Activated CD8-positive, alpha-beta memory T cell treated with anti-CD3 and anti-CD28 coated beads for 4 hours (primary cell): ENCODE results near the gene GAS6.

Source experiments
- DNase-seq, 2 donors: peaks; one replicate each; pipeline ENCODE4 v3.0.0-alpha.2; 2020; ENCODE audit warnings: low read depth in 2 of 2

Gene GAS6

DNA sequence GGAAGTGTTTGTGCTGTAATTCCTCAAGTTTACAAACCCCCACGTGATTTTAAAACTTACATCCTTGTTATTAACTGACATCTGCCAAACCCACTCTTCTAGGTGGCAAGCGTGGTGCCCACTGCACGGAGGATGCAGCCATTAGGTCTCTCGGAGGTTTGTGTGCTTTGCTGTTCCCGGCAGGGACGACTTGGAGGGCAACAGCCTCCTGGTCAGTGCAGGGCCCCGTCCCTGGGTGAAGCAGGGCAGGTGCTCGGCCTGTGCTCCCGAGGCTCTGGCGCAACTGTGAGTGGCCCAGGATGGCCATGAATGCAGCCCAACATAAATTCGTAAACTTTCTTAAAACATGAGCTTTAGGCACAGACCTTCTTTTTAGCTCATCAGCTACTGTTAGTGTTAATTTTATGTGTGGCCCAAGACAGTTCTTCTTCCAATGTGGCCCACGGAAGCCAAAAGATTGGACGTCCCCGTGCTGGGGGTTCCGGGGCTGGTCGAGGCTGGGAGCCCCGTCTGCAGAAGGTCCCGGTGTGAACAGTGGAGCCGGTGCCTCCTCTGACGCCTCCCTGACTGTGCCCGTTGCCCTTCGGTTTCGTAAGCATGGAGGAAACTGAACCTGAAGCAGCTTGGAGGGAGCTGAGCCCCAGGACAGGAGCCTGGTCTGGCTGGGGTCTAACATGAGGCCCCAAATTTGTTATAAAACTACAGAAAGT lies 11.9 kb downstream of the GAS6 start:
- DNase-seq, result no peak

DNA sequence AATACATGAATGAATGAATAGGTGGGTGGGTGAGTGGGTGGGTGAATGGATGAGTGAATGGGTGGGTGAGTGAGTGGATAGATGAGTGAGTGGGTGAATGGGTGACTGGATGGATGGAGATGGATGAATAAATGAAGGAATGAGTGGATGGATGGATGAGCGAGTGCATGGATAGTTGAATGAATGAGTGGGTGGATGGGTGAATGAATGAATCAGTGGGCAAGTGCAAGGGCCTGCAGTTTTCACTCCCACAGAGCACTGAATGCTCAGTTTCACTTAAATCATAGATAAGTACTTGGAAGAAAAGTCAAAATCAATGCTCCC lies 12.4 kb downstream of the GAS6 start:
- no peak for DNase-seq

DNA sequence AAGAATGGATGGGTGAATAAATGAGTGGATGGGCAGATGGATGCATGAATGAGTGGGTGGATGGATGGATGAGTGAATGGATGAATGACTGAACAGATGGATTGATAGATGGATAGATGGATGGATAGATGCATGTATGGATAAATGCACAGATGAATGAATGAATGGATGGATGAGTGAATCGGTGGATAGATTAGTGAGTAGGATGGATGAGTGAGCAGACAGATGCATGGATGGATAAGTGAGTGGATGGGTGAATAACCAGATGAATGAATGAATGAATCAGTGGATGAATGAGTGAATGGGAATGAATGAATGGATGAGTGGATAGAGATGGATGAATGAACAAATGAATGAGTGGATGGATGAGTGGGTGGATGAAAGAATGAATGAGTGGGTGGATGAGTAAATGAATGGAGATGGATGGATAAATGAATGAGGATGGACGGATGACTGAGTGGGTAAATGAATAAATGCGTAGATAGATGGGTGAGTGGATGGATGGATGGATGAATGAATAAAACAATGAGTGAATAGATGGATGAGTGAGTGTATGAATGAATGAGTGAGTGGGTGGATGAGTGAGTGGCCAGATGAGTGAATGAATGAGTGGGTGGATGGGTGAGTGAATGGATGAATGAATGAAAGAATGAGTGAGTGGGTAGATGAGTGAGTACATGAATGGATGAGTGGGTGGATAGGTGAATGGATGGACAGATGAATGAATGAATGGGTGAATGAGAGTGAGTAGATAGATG lies 13.0 kb downstream of the GAS6 start:
- no peak for DNase-seq

DNA sequence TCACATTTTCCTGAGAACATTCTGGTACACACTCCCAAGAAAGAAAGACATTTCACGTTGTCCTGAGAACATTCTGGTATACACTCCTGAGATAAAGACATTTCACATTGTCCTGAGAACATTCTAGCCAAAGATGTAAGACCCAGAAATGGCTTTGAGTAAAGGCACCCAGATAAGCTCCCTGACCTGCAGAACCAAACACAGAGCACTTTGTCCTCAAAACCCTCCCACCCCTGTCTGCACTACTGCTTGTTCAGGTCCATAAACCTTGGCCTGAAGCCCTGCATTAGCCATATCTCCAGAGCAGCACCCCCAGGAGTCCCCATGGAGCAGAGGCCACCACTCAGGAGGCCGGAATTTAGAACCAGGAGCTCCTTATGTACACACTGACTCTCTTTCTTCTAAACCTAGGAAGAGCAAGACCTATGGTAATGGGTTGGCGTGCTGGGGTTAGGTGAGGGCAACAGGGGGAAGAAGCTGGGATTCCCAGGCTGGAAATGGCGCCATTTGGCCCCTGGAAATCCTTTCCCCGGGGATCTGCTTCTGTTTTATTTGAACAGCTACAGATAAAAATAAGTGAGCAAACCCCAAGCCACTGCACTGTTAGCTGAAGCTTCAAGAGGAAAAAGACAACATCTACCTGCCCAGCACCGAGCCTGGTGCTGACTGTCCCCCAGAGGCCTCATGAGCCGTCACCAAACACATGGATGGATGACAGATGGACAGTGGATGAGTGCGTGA lies 13.7 kb downstream of the GAS6 start:
- DNase-seq, result no peak

DNA sequence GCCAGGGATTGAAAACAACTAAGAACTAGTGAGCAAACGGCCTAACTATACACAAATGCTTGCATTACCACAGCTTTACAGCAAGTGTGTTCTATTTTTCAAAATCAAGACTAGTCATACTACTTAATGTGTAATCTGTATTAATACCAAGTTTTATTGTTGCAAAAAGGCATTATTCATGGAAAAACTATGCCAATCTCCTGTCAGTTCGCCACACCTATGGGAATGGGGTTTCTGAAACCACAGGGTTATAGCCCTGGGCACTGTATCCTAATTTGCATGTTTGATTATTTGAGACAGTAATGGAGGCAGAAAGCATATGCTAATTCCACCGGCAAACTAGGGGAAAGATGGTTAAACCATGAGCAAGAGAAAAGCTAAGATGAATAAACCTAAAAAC lies 14.3 kb downstream of the GAS6 start:
- DNase-seq, result no peak

DNA sequence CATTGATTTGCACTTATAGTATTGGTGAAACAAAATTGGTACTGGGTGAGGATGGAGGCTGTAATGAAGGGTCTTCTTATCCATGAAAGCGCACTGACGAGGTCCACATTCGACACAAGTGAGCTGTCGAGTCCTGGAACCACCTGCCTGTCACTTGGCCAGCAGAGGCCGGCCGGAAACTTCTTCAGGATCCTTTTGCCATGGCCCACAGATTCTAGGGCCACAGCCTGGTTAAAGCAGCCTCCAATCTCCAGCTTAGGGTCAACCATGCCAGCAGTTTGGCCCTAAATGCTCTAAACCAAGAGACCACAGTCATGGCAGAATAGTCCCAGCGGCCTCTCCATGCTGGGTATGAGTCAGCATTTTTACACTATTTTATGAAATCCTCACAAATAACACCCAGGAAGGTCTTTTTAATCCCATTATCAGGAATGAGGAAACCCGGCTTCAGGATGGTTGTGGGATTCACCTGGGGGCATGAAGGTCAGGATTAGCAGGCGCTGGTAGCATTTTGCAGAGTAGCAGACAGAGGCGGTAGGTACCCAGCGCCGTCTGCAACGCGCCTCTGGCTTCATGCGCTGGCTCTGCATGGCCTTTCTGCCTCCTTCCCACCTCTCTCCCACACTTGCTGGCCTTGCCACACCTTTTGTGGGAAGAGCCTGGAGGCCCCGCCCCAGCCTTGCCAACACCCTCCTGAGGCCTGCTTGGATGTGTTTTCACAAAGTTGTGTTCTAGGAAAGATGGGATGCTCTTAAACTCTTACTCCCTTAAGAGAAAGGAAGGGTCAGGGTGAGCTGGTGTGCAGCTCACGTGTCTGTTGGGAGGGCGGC lies 15.2 kb downstream of the GAS6 start:
- no peak for DNase-seq

DNA sequence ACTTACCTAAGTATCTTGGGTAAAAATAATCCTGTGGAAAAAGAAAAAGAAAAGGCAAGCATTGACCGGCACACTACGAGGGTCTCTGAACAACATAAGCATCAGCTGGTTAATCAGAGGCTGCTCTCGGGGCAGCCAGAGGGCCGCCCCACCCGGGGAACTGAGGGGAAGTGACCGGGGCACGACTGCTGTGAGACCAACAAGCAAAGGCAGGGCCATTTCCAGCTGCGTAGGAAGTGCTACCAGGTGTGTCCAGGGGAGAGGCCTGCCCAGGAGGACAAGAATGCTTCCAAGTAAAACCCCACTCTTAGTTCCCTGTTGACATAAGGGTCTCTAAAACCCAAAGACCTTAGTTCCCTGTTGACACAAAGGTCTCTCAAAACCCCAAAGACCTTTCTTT lies 15.9 kb downstream of the GAS6 start:
- no peak for DNase-seq

DNA sequence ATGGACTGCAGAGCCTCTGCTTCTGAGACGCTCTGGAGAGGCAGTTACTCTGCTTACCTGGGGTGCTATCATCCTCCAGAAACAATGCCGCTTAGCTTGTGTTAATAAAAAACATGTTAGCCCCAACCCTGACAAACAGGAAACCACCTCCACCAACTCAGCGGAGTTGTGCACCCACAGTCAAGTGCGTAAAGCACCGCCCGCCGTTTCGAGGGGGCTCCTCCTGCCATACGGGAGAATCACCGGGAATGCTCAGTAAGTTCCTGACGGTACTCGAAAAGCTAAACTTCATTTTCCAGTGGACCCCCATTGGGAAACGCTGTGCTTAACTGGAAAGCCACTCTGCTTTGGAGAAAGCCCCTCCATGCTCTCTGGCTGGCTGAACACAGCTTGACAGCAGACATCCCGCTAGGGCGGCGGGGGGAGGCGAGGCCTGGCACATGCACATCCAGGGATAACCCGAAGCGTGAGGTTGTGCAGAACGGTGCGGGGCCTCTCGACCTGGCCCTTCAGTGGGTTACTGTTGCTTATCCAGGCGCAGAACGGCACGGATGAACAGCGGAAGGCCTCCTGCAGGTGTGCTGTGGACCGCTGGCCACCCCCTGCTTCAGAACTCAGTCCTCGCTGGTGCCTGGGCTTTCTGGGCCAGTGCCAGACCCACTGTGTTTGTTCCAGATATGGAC lies 17.1 kb downstream of the GAS6 start:
- no peak for DNase-seq

DNA sequence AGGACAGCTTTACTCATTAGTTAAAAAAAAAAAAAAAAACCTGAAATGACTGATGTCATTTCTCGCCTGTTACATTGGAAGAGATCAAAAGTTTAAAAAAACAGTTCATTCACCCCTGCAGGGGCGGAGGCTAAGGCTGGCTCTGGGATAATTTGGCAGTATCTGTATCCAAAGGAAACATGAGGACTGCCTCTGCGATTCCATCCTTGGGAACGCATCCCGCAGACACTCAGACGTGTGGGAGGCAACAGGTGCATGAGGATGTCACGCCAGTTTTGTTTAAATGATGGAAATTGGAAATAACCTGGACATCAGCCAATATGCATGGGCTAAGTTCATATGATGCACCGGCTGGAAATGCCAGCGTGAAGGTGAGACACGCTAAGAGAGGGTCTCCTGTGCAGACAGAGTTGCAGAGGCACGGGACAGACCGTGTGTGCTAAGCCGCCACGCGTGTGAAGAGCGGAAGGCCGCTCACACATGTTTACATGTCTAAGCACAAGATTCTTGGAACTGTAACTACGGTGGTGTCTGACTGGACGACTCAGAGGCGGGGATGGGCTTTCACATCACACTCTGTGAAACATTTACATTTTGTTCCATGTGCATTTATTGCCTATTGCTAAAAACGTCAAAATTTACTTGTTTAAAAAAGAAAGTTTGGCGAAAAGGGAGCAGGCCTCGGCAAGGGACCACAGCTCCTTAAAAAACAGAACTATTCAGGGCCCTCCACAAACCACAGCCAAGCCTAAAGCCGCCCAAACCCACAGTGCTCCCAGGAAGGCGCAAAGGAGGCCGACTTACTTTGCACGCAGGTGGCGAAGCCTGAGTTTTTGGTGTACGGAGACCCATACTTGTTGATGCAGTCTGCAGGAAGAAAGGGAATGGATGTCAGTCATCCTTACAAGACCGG lies 17.9 kb downstream of the GAS6 start:
- no peak for DNase-seq

DNA sequence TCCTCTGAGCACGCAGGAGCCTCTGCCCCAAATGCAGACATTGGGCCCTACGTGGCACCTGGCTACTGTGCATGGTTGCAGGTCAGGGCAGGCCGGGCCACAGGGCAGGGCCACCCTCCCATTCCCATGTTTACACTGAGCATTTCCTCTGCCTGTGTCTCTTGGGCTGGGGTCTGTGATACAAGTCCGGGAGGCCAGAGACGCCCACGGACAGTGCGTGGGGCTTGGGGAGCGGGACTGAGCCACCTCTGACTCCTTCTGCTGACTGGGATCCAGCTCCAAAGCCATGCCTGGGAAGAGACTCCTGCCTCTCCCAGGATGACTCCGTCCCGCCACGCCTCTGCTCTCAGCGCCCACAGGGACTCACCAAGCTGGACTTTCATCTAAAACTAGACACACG lies 18.8 kb downstream of the GAS6 start:
- no peak for DNase-seq

DNA sequence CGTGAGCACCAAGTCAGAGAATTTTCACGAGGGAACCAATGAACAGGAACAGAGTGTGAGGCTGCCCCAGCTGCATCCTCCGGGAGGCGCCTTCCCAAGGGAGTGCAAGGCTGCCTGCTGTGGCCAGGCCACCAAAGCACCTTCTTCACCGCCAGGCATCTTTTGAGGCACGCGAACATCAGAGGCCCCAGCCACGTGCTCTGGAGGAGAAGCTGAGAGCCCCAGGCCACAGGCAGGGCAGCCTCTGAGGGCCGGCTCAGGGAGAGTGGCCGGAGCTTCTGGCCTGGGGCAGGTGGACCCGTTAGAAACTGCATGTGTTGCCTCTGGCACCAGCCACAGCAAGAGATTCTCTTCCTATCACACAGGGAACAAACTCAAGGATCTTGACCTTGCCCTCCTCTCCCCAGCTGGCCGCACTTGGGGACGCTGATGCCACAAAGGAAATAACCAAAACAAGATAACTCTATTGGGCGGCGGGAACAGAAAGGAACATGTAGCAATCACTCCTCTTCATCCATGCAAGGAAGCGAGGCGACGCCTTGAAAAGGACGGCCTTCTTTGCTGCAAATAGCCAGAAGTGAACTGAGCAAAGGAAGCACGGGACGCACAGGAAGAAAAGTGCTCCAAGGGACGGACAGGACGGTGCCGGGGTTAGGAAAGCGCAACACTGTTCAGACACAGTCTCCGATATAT lies 19.9 kb downstream of the GAS6 start:
- no peak for DNase-seq

DNA sequence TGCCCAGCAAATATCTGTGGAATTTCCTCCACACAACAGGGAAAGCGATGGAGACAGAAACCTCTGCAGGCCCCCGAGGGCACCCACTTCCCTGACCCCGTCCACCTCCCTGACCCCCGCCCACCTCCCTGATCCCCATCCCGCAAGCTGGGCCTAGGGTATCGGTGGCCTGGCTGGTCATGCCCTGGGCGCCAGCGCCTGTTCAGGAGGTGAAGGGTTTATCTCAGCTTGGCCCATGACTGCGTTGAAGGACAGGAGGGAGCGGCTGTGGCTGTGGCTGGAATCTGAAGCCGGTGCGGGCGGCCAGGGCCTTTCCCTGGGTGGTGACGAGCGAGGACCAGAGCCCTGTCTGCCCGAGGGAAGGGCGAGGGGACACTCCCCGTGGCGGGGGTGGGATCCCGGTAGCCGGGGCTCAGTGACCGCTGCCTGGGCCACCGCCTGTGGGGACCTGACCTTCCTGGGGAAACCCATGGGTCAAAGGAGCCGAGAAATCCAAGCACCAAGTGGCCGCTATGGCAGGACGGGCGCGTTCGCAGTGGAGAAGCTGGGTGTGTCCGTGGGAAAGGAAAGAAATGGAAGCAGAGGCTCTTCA lies 20.7 kb downstream of the GAS6 start:
- DNase-seq, result no peak

DNA sequence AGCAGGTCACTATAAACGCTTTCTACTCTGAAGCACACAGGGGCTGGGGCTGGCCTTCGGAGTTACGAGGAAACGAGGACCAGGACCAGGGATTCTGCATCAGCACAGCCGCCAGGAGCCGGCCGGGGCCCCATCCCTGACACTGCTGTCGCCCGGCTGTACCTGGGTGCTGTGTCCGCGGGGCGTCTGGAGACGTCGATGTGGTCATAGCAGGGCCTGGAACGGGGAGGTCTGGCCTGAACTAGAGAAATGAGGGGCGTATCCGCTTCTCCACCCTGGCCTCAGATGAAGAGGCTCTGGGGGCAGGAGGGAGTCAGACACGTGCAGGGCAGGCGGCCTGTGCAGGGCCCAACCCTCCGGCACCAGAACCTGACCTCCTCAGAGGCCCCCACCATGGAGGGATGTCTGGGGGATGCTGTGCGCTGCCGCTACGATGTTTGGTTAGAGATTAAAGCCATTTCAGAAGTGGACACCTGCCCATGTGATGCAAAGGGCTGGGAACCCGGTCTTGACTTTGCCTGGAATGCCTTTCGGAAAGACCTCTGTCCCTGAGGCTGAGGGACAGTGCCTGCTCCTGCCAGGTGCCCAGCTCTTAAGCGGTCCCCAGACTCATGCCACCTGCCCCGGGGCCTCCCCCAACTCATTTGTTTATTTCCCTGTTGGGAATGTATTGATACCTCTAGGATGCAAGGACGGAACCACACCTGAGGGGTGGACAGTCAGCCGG lies 21.4 kb downstream of the GAS6 start:
- DNase-seq, result no peak

DNA sequence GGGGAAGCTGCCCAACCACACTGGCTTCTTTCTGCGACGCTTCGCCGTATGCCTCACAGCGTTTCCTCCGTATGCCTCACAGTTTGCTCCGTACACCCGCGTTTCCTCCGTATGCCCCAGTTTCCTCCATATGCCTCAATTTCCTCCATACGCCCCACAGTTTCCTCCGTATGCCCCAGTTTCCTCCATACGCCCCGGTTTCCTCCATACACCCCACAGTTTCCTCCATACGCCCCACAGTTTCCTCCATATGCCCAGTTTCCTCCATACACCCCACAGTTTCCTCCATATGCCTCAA lies 22.6 kb downstream of the GAS6 start:
- no peak for DNase-seq

DNA sequence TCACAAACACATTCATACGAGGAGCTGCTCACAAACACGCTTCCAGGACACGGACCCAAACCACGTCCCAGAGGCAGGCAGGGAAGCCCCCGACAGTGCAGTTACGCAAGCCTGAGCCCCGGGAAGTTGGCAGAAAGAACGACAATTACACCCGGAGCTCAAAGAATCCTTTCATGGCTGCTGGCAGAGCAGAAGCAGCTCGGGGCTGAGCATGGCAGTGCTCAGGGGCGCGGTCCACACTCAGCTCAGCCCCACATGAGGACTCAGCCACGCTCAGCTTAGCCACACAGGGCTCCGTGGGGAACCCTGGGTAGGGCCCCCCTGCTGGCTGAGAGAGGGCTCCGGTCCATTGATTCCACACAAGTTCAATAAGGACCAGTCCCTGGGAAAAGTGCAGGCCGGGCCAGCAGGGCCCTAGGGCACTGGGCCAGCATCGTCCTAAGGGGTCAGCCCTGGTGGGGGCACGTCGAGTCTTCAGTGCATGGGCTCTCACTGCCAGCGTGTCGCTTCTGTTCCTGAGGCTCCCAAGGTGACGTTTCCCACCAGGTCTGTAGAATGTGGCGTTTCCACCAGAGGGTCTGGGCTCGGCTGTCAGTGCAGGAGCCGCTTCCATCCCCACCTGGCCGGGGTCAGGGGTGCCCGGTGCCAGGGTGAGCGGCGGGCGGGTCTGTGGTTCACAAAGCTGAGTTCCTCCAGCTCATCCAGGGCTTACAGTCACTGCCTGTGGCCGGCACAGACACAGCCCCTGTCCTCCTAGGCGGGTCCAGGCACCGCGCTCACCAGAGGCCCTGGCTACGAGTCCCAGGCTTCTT lies 23.1 kb downstream of the GAS6 start:
- DNase-seq, result no peak

DNA sequence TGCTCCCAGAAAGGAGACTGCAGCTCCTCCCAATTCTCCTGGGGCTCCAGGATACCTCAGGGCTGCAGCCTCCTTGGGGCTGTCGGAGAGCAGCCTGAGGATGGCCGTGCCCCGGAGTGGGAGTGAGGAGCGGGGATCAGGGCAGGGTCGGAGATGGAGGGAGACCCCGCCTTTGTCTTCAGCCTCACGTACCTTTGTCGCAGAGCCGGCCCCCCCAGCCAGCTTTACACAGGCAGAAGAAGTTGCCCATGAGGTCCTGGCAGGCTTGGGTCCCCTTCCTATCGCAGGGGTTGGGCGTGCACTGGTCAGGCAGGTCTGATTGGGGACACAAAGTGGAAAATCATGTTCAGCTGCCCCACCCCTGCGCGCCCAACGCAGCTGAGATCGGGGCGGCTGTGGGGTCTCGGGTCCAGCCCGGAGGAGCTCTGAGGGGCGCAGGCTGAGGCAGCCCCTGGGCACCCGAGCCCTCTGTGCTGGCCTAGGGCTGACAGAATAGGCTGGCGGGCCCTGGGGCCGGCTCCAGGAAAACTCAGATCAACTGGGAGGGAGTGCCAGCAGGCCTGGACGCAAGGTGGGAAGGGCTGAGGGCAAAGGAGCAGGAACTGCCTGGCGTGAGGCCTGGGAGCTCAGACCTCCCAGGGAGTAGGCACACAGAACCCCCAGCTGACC lies 24.2 kb downstream of the GAS6 start:
- DNase-seq, result no peak

DNA sequence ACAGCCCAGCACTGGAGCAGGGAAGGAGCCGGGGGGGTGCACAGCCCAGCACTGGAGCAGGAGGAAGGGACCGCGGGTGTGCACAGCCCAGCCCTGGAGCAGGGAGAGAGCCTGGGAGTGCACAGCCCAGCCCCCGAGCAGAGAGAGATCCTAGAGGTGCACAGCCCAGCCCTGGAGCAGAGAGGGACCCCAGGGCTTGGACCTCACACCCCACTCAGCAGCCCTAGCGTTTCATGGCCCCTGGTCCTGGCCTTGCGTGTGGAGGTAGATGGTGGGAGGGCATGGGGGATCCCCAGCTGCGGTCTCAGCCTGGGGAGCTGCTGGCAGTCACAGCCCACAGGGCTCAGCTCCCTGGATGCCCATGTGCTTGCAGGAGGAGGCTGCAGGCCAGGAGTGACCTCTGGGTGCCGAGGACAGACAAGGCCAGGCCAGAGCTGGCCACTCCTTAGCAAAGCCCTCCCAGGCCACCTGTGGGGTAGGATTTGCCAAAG lies 25.1 kb downstream of the GAS6 start:
- DNase-seq, result no peak
